GM18498 (cell line): ENCODE results near the gene DCDC2C.

Experiments
- ATAC-seq: cut with Tn5 transposase; IDR thresholded peaks from one replicate; pipeline ENCODE4 v1.9.1; 2021; ENCODE audit warnings: mild to moderate bottlenecking, moderate library complexity; ENCODE audit not compliant: unreplicated experiment

DCDC2C gene

DNA sequence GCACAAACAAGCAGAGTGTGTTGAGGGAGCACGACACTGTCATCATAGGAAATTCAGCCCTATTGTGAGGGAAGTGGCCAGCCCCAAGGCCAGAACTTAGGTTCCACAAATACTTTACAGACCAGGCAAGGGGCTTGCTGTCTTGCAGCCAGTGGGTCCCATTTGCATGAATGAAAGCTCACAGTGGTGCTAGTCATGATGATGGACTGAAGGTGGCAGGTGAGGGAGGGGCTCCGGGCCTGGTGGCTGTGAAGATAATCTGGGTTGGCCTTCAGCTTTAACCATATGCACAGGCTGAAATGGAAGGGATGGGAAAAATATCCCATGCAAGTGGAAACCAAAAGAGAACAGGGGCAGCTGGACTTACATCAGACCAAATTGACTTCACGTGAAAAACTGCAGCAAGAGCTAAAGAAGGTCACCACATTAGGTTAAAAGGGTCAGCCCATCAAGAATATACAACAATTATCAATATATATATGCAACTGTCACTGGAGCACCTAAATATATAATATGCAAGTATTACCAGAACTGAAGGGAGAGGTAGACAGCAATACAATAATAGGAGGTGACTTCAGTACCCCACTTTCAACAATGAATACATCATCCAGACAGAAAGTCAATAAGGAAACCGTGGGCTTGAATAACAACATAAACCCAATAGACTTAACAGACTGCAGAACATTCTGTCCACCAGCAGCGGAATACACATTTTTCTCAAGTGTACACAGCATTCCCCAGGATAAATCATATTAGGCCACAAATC is 39.6 kb downstream of the DCDC2C start:
- no peak for ATAC-seq

DNA sequence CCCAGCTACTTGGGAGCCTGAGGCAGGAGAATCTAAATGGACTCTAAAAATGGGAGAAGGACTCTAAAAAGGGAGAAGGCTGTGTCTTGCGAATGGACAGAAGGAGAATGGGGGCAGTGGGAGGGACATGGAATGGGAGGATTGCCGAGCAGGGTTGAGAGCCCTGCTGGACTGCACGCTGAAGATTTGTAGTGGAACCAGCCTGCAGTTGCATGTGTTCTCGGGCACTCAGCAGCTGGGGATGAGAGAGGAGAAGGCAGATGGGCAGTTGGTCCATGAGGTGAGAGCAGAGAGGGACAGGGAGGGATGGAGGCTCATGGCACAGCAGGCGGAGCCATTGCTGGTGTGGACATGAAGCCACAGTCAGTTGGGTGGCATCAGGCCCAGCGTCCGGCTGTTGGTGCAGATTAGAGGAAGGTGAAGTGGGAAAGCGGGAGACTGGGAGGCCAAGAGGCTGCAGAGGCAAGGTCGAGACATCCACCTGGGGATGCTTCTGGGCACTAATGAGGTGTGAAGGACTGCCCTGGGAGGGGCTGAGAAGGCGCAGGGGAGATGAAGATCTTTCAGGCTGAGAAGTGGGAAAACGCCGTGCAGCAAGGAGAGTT is 40.7 kb downstream of the DCDC2C start:
- no peak for ATAC-seq

DNA sequence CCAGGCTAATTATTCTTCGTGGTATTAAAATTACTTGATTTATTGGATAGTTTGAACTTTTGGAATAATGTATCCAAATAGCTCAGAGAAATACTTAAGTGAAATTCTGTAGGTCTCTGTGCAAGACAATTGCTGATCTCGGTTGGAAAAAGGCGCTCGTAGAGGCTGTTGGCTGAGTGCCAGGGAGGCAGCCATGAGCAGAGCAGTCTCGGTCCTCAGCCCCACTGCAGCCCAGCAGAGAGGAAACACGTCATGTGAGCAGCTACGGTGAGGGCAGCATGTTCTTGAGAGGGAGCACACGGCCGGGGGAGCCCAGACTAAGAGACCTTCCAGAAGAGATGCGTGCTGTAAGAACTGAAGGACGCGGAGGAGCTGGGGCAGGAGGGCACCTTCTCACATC is 42.5 kb downstream of the DCDC2C start:
- no peak for ATAC-seq

GRCh38 chr2:3747032-3747654 is 43.8 kb downstream of the DCDC2C start:
- ATAC-seq: no peak

DNA sequence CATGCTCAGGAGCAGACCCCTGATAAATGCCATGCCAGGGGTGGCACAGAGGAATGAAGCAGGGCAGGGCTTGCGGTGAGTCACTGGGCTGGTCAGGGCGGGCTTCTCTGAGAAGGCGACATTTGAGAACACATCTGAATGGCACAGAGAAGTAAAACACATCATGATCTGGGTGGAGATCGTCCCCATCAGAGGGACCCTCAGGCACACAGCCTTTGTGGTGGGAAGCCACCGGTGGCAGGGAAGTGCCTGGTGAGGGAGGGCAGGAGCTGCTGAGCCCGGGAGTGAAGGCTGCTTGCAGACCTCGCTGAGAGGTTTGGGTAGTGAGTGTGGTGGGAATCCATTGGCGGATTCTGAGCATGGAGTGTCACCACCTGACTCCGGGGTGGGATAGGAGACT is 44.5 kb downstream of the DCDC2C start:
- ATAC-seq: no peak

DNA sequence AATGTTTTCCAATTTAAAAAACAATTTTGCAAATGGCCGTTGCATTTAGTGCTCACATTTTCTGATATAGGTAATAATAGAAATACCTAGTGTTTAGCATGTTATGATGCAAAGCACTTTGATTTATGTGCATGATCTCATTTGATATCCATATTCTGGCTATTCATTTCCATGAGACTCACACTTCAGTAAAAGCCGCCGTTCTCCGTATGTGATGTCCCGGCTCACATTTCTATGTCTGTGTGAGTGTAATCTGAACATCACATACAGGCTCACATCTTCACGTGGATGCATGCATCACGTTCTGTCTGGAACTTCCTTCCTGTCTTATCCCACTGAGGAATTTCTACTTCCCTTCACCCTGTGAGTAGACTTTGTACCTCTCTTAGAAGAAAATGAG is 45.8 kb downstream of the DCDC2C start:
- no peak for ATAC-seq

- no peak for ATAC-seq
Observed at GRCh38 chr2:3751251-3751650, 47.9 kb downstream of the DCDC2C start.

- no peak for ATAC-seq
Observed at GRCh38 chr2:3751806-3752205, 48.4 kb downstream of the DCDC2C start.

GRCh38 chr2:3752376-3752775 is 49.0 kb downstream of the DCDC2C start:
- no peak for ATAC-seq

DNA sequence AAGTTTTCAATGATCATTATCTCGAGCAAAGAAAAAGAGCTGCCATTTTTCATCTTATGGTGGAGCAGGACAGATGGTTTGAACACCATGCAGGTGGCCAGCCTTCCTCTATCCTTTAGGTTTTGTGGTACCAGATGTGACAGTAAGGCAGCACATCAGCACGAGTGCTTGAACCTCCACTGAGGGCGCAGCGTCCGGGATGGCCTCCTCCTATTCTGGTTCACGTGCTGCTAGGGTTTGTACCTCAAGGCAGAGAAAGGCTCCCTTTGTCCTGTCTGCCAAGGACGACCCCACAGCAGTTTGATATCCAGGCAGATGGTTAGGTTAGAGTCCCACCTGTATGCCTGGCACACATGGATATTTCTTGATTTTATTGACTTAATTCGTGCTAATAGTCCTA is 50.2 kb downstream of the DCDC2C start:
- no peak for ATAC-seq

- no peak for ATAC-seq
Observed at GRCh38 chr2:3754280-3754679, 50.9 kb downstream of the DCDC2C start.

DNA sequence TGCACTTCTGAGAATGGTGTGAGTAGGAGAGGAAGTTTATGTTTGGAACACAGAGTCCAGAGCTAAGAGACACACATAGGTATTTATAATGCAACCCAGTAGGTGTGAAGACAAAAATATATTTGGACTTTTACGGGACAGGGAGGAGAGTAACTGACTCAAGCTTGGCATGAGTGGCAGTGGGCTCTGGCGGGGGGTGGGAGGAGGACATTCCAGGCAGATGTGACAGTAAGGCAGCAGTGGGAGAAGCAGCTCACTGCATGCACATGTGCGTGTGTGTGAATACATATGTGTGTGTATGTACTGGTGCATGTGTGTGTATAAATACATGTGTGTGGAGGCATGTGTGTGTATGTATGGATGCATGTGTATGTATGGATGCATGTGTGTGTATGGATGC is 51.4 kb downstream of the DCDC2C start:
- ATAC-seq: no peak

- no peak for ATAC-seq
Observed at GRCh38 chr2:3755277-3755676, 51.9 kb downstream of the DCDC2C start.

- no peak for ATAC-seq
Observed at GRCh38 chr2:3756306-3756705, 52.9 kb downstream of the DCDC2C start.

DNA sequence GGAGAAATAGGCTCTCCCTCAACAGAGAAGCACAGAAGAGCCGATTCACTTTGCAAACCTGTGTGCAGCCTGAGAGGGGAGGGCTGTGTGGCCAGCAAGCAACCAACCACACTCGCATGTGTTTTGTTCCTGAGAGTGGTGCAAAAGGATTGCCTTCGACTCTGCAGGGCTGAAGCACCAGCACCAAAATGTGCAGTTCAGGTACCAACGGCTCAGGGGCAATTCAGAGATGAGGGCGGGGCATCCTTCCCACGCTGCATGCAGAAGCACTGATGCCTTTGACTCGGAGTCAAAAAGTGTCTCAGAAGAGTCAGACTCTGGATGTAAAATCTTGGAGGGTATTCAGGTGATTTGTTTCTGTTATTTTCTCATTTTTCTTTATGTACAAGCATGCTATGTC is 55.5 kb downstream of the DCDC2C start:
- no peak for ATAC-seq

- ATAC-seq: no peak
Observed at GRCh38 chr2:3759331-3759730, 56.0 kb downstream of the DCDC2C start.

DNA sequence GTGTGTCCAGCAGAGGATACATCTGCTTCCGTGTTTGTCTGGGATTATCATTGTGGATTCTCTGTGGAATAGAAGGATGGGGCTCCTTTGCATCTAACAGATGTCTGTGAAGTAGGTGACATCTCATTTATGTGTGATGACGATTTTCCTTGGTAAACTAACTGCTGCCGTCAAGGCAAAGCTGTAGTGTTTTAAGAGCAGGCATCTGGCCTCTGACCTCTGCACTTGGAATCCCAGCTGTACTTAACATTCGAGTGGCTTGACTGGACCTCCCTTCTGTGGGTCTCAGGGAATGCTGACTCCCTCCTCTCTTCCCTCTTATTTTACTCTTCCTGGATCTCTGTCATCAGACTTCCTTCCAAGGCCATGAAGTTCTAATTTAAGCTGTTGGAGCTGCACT is 56.4 kb downstream of the DCDC2C start:
- no peak for ATAC-seq

DNA sequence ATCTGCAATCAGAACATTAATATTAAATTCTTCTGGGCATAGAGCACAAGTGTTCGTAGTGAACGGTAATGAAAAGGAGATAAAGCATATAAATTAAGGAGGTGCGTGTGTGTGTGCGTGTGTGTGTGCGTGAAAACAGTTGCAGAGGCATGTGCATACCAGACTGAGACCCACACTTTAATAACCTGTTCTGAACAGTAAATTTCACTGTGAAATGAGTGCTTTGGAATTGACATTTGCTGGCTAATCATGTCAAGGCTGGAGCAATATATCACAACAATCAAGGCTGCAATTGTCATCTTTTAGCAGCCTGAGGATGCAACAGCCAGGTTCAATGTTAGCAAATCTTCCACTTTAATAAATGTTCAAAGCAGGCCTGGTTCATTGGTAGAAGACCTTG is 57.9 kb downstream of the DCDC2C start:
- no peak for ATAC-seq

DNA sequence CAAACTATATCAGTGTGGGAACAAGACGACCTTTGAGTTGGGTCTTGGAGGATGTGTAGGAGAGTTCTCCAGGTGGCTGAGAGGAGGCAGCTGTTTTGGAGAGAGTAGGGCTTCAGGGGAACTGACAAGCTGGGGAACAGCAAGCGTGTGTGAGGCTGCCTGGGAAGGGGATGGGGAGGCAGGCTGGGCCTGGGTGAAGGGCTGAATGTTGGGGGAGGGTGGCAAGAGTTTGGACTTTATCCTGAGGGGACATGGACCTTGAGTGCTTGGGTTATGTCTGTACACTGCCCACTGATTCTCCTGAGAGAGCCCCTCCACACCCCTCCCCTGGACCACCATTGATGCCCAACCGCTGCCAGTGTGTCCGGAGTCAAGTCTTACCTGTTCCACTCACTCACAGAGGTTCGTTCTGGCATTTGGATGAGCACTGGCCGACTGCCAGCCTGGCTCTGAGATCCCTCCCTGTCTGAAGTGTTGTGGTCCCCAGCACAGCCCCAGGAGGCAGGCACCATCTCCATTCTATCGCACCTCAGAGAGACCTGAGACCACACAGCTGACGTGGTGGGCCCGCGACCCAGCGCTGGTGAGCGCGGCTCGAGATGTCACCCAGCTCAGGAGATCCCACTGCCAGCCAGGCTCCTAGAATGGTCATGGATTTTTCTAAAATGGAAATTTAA is 59.5 kb downstream of the DCDC2C start:
- ATAC-seq: no peak

GRCh38 chr2:3766824-3767223 is 63.4 kb downstream of the DCDC2C start:
- no peak for ATAC-seq

DNA sequence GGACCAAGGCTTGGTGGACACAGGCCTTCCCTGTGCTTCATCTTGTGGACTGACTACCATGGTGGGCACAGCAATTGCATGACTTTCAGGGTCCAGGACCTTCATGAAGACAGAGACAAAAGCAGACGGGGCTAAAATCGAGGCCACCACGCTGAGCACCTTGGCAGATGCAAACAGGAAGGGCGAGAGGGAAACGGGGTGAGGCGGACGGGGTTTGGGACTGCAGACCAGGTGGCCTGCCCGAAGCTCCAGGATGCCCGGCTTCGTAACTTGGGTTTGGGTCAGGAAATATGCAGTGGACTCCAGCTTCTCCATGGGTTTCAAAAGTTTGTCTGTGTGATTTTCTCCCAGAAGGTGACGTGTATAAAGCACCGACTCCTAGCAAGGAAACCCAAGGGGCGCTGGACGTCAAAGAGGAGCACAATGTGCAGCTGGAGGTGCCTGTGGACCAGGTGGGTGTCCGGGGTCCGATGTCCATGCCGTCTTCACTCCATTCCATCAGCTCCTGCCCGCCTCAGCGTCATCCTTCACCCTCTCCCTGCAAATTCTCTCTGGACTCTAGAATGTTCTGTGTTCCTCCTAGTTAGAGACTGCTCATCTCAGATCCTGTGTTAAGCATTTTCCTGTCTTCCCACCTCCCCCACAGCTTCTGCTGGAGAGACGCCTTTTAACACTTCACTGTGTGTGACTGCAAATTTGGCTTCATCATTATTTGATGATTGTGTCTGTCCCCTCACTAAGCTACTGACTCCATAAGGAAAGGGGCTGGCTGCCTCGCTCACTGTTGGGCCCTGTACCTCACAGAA is 65.8 kb downstream of the DCDC2C start:
- ATAC-seq: no peak
